ENCODE data around the gene OR56B4. TPM values are rescaled to one million over a fixed set of nuclear protein-coding genes. Genes with fewer than 3 reads are reported as not detected.

OR56B4 gene
- total RNA-seq, 1 experiment from 2014 or later: not detected

- TF ChIP-seq REST (IDR thresholded peaks at IDR 0.05; ENCODE audit: insufficient read depth in 1 of 2, low read depth in 2 of 2, low read length in 1 of 2) (no peak), TCF7L2 (IDR thresholded peaks at IDR 0.05; ENCODE audit: low read depth, low read length) (no peak), POLR2AphosphoS5 (IDR thresholded peaks at IDR 0.05; ENCODE audit: low read depth, low read length) (no peak), SIN3A (IDR thresholded peaks at IDR 0.05; ENCODE audit: borderline replicate concordance, insufficient read depth, low read depth, low read length) (no peak), CTCF (IDR thresholded peaks at IDR 0.05) (no peak)
- POLR2A ChIA-PET: no interaction called here
- DNase-seq (ENCODE audit: low read depth, low spot score) (no peak), ATAC-seq (no peak)
- H3K36me3 ChIP-seq (ENCODE audit: control insufficient read depth, insufficient read depth, low read length): no peaks in the 10 kb centered on the region
- no peak overlapping the region for H3K27ac ChIP-seq (ENCODE audit: low read length)
- H3K27me3 ChIP-seq (ENCODE audit: control insufficient read depth, insufficient read depth, low read length): 0 out of 2 replicates have a peak, but pooled peaks cover 2% of the 10 kb centered on the region
- CTCF ChIA-PET: no interaction called here
- no peaks in the 10 kb centered on the region for H3K4me1 ChIP-seq (ENCODE audit: control insufficient read depth, insufficient read depth, low read length)
- no peak overlapping the region for H3K4me3 ChIP-seq (ENCODE audit: low read depth in 2 of 2, low read length in 2 of 2)
- no TSS peak for BruUV-seq (replicated peaks)
- no peaks in the 10 kb centered on the region for H3K9me3 ChIP-seq (ENCODE audit: control insufficient read depth, insufficient read depth, low read depth, low read length)
- in situ Hi-C loops (cut with HindIII; ENCODE audit: low pct_unique_long_range_greater_than_20kb, low sequenced_read_pairs): no loop called here
- intact Hi-C loops (cut with micrococcal nuclease; ENCODE audit: unreplicated experiment): no loop called here
Measured at GRCh38 chr11:6129011-6129410, 21.5 kb downstream of the OR56B4 start.

GRCh38 chr11:6129635-6130034 lies 22.2 kb downstream of the OR56B4 start:
- CTCF ChIA-PET: no interaction called here
- peaks cover 4% of the 10 kb centered on the region; the same call in 1 of the 2 replicates for H3K27me3 ChIP-seq (ENCODE audit: control insufficient read depth, insufficient read depth, low read length)
- H3K27ac ChIP-seq (ENCODE audit: low read length): no peak overlapping the region
- no TSS peak for BruUV-seq (replicated peaks)
- no peaks in the 10 kb centered on the region for H3K36me3 ChIP-seq (ENCODE audit: control insufficient read depth, insufficient read depth, low read length)
- POLR2A ChIA-PET: no interaction called here
- no peaks in the 10 kb centered on the region for H3K9me3 ChIP-seq (ENCODE audit: control insufficient read depth, insufficient read depth, low read depth, low read length)
- intact Hi-C loops (cut with micrococcal nuclease; ENCODE audit: unreplicated experiment) (no loop called here), in situ Hi-C loops (cut with HindIII; ENCODE audit: low pct_unique_long_range_greater_than_20kb, low sequenced_read_pairs) (no loop called here)
- DNase-seq (ENCODE audit: low read depth, low spot score) (no peak), ATAC-seq (no peak)
- TF ChIP-seq TCF7L2 (IDR thresholded peaks at IDR 0.05; ENCODE audit: low read depth, low read length): no peak
- no peak for TF ChIP-seq CTCF (IDR thresholded peaks at IDR 0.05)
- TF ChIP-seq REST (IDR thresholded peaks at IDR 0.05; ENCODE audit: insufficient read depth in 1 of 2, low read depth in 2 of 2, low read length in 1 of 2): no peak
- TF ChIP-seq POLR2AphosphoS5 (IDR thresholded peaks at IDR 0.05; ENCODE audit: low read depth, low read length): no peak
- no peak for TF ChIP-seq SIN3A (IDR thresholded peaks at IDR 0.05; ENCODE audit: borderline replicate concordance, insufficient read depth, low read depth, low read length)
- no peaks in the 10 kb centered on the region for H3K4me1 ChIP-seq (ENCODE audit: control insufficient read depth, insufficient read depth, low read length)
- no peak overlapping the region for H3K4me3 ChIP-seq (ENCODE audit: low read depth in 2 of 2, low read length in 2 of 2)
